NCI-H146 treated with DMSO at 0.1 percent for 48 hours (cell line): ENCODE measurements around the gene PTPRU.

Experiments
- DNase-seq: peaks from one replicate; lab custom pipeline; 2025; ENCODE audit not compliant: unreplicated experiment; lab: John Stamatoyannopoulos, UW

The PTPRU gene

DNA sequence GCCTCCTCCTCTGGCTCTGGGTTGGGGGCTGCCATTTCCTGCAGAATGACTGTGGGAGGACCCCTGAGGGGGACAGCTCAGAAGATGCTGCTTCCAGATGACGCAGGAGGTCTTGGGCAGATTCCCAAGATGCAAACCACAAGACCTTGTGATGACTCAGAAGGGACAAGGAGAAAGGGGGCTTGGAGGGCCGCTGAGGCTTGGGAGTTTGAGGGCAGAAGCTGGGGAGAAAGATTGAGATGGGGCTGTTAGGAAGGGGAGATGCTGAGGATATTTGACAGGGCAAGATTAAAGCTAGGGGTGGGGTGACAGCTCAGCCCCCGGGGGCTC, 7.5 kb downstream of the PTPRU start:
- DNase-seq, result no peak

DNA sequence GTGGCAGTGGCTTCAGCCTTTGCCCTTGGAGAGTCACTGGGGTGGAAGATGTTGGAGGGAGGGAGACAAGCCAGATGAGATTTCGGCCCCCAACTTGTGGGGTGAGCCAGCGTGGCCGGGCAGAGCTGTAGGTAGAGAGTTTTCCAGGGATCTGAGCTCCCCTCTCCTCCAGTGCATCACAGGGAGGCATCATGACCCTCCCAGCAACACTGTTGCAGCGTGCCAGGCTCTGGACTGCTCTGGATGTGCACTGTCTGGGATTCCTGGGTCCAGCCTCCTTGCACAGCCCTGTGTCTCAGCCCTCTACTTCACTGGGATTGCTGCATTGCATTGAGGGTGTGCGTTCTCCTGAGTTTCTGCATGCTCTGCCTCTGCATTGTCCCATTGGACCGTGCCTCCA, 8.9 kb downstream of the PTPRU start:
- DNase-seq, result no peak

GRCh38 chr1:29245876-29246275, 9.6 kb downstream of the PTPRU start:
- no peak for DNase-seq

DNA sequence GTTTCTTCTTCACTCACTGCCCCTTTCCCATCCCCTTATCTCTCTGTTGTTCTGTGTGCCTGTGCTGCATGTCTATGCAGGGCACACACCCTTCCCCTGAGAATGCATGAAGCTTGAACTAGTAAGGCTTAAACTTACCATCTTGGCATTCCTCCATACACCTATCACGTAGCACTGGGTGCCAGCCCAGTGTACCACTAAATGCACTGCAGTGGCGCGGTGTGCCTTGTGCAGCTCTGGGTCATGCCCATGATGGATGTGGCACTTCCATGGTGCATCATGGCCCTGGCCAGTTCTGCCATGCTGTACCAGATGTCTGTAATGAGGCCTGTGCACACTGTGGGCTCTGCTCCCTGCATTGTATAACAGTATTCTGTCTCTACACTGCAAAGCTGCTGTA, 10.7 kb downstream of the PTPRU start:
- no peak for DNase-seq

DNA sequence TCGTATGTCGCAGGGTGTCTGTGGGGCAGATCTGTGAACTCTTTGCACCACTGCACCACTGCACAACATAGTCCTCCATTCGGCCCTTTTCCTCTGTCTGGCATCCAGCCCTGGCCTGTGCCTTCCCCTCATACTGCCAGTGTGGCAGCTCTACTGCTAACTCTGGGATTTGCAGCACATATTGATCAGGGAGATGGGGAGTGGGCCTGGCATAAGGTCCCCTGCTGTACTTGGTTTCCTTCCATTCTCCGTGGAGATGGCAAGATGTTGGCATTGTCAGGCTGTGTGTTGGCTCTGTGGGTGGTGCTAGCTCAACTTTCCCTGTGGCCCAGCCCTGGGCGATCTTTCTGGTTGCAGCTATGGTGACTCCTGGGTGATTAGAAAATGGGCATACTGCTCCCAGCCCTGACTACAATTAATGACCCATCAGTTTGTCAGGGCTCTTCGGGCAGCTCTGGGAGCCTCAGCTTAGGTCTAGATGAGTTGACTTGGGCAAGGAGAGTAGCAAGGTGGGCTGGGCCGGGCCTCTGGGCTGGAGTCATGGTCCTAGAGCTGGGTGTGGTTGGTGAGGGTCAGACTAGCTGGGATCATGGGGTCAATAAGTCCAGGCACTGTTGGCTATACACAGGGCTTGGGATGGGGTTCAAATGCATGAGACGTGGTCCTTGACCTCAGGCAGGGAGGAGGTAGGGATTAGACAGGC, 11.4 kb downstream of the PTPRU start:
- DNase-seq, result no peak

- no peak for DNase-seq
These were observed 12.1 kb downstream of the PTPRU start for GRCh38 chr1:29248409-29248808.

DNA sequence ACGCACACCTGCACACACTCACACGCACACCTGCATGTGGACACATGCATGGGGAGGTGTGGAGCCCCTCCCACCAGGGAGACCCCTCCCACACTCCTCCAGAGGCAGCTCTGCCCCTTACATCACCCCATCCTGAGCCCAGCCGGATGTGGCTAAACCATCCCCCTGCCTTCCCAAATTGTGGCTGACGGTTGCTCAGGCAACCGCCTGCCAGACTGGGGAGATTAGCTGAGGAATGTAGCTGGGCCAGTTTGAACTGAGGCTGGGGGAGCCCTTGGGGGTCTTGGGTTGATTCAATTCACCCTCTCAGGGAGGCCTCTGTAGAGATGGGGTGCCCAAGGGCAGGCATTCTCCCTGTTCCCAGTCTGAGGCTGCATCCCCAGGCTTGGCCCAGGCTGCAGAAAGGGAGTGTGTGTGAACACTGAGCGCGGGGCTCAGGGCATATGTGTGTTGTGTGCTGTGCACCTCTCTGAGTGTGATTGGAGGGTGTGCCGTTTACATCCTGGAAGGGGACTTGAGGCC, 12.9 kb downstream of the PTPRU start:
- no peak for DNase-seq

- no peak for DNase-seq
These were observed 13.7 kb downstream of the PTPRU start for GRCh38 chr1:29249951-29250581.

- DNase-seq, result no peak
These were observed 15.1 kb downstream of the PTPRU start for GRCh38 chr1:29251164-29252124.

GRCh38 chr1:29253180-29253579, 16.9 kb downstream of the PTPRU start:
- DNase-seq, result no peak

GRCh38 chr1:29254346-29254745, 18.0 kb downstream of the PTPRU start:
- DNase-seq, result no peak

GRCh38 chr1:29255134-29255666, 18.9 kb downstream of the PTPRU start:
- no peak for DNase-seq

GRCh38 chr1:29256394-29256793, 20.1 kb downstream of the PTPRU start:
- DNase-seq, result no peak

DNA sequence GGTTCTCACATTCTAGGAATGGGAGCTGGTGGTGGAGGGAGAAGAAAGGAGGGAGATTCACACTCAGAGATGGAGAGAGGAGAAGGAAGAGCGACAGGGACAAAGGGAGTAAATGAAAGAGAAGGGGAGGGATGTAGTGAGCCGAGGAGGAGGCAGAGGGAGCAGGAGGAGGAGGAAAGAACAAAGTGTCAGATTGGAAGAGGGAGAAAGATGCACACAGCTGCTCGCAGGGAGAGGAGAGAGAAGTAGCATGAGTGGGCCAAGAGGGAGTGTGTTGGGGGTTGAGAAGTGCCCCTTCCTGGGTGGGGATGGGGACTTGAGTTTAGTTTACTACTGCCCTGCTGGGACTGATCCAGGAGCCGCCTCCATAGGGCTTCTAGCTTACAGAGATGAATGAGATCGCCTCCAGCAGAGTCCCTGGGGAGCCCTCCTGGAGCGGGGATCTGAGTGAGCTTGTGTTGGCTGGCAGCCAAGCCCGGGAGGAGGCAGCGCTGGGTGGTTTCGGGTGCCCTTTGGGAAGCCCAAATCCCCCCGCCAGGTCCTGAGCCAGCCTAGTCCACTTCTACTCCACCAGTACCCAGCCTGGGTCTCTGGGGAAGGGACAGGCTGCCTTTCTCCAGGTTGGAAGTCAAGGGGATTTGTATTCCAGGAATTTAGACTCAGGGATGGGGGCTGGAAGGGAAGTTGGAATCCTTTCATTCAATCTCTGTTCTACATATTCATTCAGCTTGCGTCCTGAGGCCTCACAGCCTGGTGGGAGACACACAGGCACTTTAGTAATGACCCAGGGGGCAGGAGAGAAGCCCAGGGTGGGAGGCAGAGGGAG, 20.9 kb downstream of the PTPRU start:
- DNase-seq, result no peak

DNA sequence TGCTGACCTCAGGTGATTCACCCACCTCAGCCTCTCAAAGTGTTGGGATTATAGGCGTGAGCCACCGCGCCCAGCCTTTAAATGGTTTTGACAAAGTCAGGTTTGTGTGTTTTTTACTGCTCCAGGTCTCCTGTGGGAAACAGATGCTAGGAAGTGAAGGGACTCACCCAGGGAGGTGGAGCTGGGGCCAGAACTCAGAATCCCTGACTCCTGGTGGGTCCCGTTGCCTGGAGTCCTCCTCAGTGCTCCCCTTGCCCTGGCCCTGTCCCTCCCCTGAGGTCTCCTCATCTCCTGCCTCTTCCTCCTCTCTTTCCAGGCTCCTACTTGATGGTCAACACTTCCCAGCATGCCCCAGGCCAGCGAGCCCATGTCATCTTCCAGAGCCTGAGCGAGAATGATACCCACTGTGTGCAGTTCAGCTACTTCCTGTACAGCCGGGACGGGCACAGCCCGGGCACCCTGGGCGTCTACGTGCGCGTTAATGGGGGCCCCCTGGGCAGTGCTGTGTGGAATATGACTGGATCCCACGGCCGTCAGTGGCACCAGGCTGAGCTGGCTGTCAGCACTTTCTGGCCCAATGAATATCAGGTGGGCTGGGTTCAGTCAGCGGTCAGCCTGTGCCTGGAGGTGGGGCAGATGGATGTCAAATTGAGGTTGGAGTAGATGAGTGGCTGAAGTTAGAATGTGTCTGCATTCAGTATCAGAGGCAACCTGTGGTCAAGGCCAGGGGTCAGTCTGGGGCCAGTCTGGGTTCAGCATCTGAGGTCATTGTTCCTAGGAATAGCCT, 22.1 kb downstream of the PTPRU start:
- no peak for DNase-seq

GRCh38 chr1:29258976-29259801, 22.9 kb downstream of the PTPRU start:
- DNase-seq, result no peak

DNA sequence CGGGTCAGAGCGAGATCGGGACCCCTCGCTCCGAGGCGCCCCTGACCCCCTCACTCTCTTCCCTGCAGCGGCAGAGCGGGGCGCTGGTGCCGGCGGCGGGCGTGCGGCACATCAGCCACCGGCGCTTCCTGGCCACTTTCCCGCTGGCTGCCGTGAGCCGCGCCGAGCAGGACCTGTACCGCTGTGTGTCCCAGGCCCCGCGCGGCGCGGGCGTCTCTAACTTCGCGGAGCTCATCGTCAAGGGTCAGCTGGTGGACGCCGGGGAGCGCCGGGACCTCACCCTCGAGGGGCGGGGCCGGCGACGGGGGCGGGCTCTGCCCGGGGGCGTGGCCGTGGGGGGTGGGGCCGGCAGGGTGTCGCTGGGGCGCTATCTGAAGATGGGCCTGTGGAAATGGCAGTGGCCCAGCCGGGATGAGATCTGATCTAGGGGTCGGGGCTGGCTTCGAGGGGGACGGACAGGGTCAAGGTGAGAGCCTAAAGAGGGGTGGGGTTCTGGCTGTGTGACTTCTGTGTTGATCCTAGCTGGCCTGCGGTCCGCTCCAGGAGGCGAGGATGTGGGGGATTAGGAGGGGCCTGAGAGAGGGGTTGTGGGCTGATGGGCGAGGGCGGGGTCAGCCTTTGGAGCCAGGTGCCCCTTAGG, 23.6 kb downstream of the PTPRU start:
- DNase-seq, result no peak

DNA sequence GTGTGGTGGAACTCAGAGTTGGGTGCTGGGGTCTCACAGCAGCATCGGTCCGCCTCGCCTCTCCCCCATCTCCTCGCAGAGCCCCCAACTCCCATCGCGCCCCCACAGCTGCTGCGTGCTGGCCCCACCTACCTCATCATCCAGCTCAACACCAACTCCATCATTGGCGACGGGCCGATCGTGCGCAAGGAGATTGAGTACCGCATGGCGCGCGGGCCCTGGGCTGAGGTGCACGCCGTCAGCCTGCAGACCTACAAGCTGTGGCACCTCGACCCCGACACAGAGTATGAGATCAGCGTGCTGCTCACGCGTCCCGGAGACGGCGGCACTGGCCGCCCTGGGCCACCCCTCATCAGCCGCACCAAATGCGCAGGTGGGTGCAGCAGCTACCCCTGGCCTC, 24.2 kb downstream of the PTPRU start:
- DNase-seq, result no peak
